Measurements from ENCODE around the gene SUMO1.

- no peak for TF ChIP-seq CTCF (conservative IDR thresholded peaks at IDR 0.05; ENCODE audit: low read length)
- no peak for TF ChIP-seq EZH2phosphoT487 (IDR thresholded peaks at IDR 0.05; ENCODE audit: borderline replicate concordance, low read depth, low read length)
Measured at GRCh38 chr2:202208526-202208925, 29.9 kb downstream of the SUMO1 start.

Measured in OCI-LY7 (cell line).